ENCODE measurements around the gene PNN.

DNA sequence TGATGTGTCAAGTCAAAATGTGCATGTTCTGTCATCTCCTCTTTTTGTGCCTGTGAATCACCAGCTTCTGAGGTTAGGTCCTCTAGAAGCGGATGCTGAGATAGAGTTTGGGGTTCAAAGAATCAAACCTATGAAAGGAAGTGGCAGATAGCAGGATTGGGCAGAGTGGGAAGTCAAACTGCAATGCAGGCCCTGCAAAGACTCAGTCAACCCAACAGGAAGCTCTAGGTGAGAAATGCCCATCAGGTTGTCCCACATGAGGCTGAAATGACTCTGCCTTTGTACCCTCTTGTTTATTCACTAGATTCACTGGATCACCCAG, 54.1 kb downstream of the PNN start:
- TF ChIP-seq, protein P1, sequence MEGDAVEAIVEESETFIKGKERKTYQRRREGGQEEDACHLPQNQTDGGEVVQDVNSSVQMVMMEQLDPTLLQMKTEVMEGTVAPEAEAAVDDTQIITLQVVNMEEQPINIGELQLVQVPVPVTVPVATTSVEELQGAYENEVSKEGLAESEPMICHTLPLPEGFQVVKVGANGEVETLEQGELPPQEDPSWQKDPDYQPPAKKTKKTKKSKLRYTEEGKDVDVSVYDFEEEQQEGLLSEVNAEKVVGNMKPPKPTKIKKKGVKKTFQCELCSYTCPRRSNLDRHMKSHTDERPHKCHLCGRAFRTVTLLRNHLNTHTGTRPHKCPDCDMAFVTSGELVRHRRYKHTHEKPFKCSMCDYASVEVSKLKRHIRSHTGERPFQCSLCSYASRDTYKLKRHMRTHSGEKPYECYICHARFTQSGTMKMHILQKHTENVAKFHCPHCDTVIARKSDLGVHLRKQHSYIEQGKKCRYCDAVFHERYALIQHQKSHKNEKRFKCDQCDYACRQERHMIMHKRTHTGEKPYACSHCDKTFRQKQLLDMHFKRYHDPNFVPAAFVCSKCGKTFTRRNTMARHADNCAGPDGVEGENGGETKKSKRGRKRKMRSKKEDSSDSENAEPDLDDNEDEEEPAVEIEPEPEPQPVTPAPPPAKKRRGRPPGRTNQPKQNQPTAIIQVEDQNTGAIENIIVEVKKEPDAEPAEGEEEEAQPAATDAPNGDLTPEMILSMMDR (IDR thresholded peaks at IDR 0.05; ENCODE audit: extremely low read depth in 1 of 2, insufficient read depth in 1 of 2, low read depth in 1 of 2, low read length in 2 of 2): no peak
- TF ChIP-seq POLR2A (IDR thresholded peaks at IDR 0.05; ENCODE audit: low read depth, low read length) (no peak), POLR2AphosphoS5 (IDR thresholded peaks at IDR 0.05; ENCODE audit: insufficient read depth, low read depth, low read length) (no peak), JUN (IDR thresholded peaks at IDR 0.05; ENCODE audit: borderline replicate concordance, insufficient read depth, insufficient read length, low read depth) (no peak)
